ENCODE data around the gene TRIM8.

The TRIM8 gene

GRCh38 chr10:102635377-102635776 lies 8.9 kb upstream of the TRIM8 start:
- no peaks in the 10 kb centered on the region for H3K27me3 Mint-ChIP-seq
- peak overlapping the region; percentile 41 for H3K27ac Mint-ChIP-seq
- H3K36me3 Mint-ChIP-seq: no peaks in the 10 kb centered on the region
- H3K9me3 Mint-ChIP-seq (ENCODE audit: low read depth): no peaks in the 10 kb centered on the region
- H3K4me3 Mint-ChIP-seq: peak overlapping the region; percentile 30
- H3K4me1 Mint-ChIP-seq (ENCODE audit: low read depth): peaks cover 52% of the 10 kb centered on the region

- Mint-ChIP-seq H3K36me3 (no peaks in the 10 kb centered on the region), H3K9me3 (ENCODE audit: low read depth) (no peaks in the 10 kb centered on the region), H3K27me3 (no peaks in the 10 kb centered on the region), H3K4me3 (no peak overlapping the region), H3K4me1 (ENCODE audit: low read depth) (peaks cover 31% of the 10 kb centered on the region), H3K27ac (no peak overlapping the region)
Measured at GRCh38 chr10:102639537-102639936, 4.7 kb upstream of the TRIM8 start.

DNA sequence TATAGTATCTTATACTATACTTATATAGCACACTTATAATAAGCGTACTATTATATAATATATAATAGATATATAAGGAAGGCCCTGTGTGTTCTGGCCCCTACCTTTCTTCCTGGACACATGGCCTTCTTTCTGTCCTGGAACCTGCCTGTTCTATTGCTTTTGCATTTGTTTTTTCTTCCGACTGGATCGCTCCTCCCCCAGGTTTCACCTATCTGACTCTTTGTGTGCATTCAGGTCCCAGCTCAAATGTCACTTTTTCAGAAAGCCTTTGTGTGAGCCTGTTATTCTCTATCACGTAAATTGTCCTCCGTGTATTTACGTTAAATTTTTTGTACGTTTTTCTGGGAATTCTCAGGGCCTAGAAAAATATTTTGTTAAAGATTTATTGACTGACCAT lies 2.9 kb upstream of the TRIM8 start:
- Mint-ChIP-seq H3K4me1 (ENCODE audit: low read depth) (peaks cover 16% of the 10 kb centered on the region), H3K27me3 (no peaks in the 10 kb centered on the region), H3K36me3 (no peaks in the 10 kb centered on the region), H3K27ac (peak overlapping the region; percentile 93), H3K9me3 (ENCODE audit: low read depth) (no peaks in the 10 kb centered on the region), H3K4me3 (peak overlapping the region; percentile 88)

DNA sequence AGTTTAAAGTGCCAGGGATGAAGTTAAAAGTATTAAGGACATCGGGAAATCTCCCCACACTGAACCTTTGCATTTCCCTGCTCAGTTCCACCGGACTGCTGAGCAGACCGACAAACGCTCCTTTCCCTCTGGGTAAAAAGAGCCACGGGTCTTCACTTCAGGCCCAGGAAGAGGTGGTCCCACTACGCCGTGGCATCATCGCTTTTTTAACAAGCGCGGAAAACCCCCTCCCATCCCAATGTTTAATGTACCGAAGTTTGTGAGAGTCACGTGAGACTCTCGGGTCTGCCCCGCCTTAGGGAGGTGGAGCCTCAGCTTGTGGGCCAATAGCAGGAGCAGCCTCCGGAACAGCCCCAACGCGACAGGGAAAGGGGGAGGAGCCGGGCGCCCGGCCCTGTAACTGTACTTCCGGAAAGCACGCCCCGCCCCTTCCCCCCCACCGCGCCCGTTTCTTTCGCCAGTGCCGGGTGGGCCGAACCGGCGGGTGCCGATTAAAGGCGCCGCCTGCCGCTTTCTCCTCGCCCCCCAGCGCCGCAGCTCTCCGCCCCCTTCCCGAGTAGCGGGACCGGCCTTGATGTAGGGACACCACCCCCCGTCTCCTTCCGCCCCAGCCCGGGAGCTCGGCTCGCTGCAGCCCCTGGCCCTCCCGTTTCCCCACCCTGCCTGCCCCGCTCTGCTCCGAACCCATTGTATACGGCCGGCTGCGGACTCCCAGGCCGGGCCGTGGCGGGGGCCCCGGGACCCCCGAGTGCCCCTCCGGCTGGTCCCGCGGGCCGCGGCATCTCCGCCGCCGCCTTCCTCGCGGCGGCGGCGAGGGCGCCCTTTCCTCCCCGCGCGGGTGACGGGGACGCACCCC lies 2.2 kb upstream of the TRIM8 start:
- Mint-ChIP-seq H3K4me1 (ENCODE audit: low read depth) (peaks cover 18% of the 10 kb centered on the region), H3K36me3 (no peaks in the 10 kb centered on the region), H3K27ac (peak overlapping the region; percentile 93), H3K27me3 (no peaks in the 10 kb centered on the region), H3K4me3 (peak overlapping the region; percentile 88), H3K9me3 (ENCODE audit: low read depth) (no peaks in the 10 kb centered on the region)

GRCh38 chr10:102642736-102643335 lies 1.4 kb upstream of the TRIM8 start:
- Mint-ChIP-seq H3K4me3 (peak overlapping the region; percentile 88), H3K36me3 (no peaks in the 10 kb centered on the region), H3K27me3 (no peaks in the 10 kb centered on the region), H3K4me1 (ENCODE audit: low read depth) (peaks cover 25% of the 10 kb centered on the region), H3K9me3 (ENCODE audit: low read depth) (no peaks in the 10 kb centered on the region), H3K27ac (peak overlapping the region; percentile 72)

GRCh38 chr10:102643336-102644065 lies 778 bp upstream of the TRIM8 start:
- H3K9me3 Mint-ChIP-seq (ENCODE audit: low read depth): no peaks in the 10 kb centered on the region
- no peaks in the 10 kb centered on the region for H3K27me3 Mint-ChIP-seq

DNA sequence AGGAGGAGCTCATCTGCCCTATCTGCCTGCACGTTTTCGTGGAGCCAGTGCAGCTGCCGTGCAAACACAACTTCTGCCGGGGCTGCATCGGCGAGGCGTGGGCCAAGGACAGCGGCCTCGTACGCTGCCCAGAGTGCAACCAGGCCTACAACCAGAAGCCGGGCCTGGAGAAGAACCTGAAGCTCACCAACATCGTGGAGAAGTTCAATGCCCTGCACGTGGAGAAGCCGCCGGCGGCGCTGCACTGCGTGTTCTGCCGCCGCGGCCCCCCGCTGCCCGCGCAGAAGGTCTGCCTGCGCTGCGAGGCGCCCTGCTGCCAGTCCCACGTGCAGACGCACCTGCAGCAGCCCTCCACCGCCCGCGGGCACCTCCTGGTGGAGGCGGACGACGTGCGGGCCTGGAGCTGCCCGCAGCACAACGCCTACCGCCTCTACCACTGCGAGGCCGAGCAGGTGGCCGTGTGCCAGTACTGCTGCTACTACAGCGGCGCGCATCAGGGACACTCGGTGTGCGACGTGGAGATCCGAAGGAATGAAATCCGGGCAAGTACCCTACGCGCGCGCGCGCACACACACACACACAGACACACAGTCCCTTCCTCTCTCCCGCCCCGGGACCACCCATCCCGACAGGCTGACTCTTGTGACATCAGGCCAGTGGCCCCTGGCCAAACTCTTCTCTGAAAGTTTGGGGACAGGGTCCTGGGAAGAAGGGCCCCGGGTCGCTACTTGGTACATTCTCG lies 538 bp downstream of the TRIM8 start:
- H3K36me3 Mint-ChIP-seq: no peaks in the 10 kb centered on the region
- no peaks in the 10 kb centered on the region for H3K27me3 Mint-ChIP-seq
- peak overlapping the region; percentile 94 for H3K27ac Mint-ChIP-seq
- peak overlapping the region; percentile 99 for H3K4me3 Mint-ChIP-seq
- peaks cover 43% of the 10 kb centered on the region for H3K4me1 Mint-ChIP-seq (ENCODE audit: low read depth)
- H3K9me3 Mint-ChIP-seq (ENCODE audit: low read depth): no peaks in the 10 kb centered on the region

More at GRCh38 chr10:102643336-102644065, 778 bp upstream of the TRIM8 start:
- H3K27ac Mint-ChIP-seq: peak overlapping the region; percentile 72
- no peaks in the 10 kb centered on the region for H3K36me3 Mint-ChIP-seq
- H3K4me3 Mint-ChIP-seq: peak overlapping the region; percentile 88
- H3K4me1 Mint-ChIP-seq (ENCODE audit: low read depth): peaks cover 32% of the 10 kb centered on the region

- Mint-ChIP-seq H3K27ac (peak overlapping the region; percentile 94), H3K4me3 (peak overlapping the region; percentile 99), H3K27me3 (no peaks in the 10 kb centered on the region), H3K4me1 (ENCODE audit: low read depth) (peaks cover 47% of the 10 kb centered on the region), H3K9me3 (ENCODE audit: low read depth) (no peaks in the 10 kb centered on the region), H3K36me3 (no peaks in the 10 kb centered on the region)
Measured at GRCh38 chr10:102645388-102645740, 1.1 kb downstream of the TRIM8 start.

DNA sequence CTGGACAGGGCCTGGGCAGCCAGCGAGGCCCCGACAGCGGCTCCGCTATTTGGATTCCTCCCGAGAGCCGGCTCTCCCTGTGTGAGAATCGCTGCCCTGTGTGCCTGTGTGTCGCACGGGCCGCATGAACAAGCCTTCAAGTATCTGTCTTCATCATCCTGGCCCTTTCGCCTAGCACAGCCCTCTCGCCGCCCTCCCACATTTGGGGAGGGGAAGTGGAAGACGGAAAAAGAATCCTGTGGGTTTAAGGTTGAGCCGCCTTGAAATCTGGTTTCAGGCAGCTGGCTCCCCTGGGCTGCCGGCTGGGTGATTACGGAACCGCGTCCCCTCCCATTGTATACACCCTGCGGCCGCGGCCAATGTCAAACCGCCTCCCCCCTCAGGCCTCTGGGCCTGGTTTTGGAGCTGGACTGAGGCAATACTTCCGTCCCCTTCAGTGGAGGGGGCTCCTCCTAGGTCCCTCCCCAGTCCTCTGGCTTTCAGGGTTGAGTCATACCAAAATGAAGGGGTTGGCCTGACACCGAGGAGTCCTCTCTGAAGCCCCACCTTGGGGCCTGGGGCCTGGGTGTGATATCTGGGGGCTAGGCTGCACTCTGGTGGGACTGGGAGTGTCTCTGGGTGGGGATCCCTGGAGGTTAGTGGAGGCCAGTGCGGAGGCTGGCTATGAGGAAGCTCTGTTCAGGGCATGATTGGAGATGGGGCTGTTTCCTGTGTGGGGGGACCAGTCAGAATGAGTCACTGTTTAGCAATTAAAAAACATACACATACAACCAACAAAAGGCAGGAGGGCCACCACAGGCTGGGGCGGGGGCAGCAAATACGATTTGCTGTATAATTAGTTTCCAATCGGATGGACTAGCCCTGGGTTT lies 1.7 kb downstream of the TRIM8 start:
- Mint-ChIP-seq H3K27me3 (no peaks in the 10 kb centered on the region), H3K9me3 (ENCODE audit: low read depth) (no peaks in the 10 kb centered on the region), H3K27ac (peak overlapping the region; percentile 94), H3K4me3 (peak overlapping the region; percentile 99), H3K4me1 (ENCODE audit: low read depth) (peaks cover 53% of the 10 kb centered on the region), H3K36me3 (no peaks in the 10 kb centered on the region)

- no peaks in the 10 kb centered on the region for H3K9me3 Mint-ChIP-seq (ENCODE audit: low read depth)
- H3K4me1 Mint-ChIP-seq (ENCODE audit: low read depth): peaks cover 55% of the 10 kb centered on the region
- H3K27ac Mint-ChIP-seq: peak overlapping the region; percentile 94
- H3K4me3 Mint-ChIP-seq: peak overlapping the region; percentile 99
- H3K27me3 Mint-ChIP-seq: no peaks in the 10 kb centered on the region
- no peaks in the 10 kb centered on the region for H3K36me3 Mint-ChIP-seq
Measured at GRCh38 chr10:102646610-102647442, 2.5 kb downstream of the TRIM8 start.

- Mint-ChIP-seq H3K27ac (peak overlapping the region; percentile 58), H3K4me1 (ENCODE audit: low read depth) (peaks cover 62% of the 10 kb centered on the region), H3K36me3 (no peaks in the 10 kb centered on the region), H3K9me3 (ENCODE audit: low read depth) (no peaks in the 10 kb centered on the region), H3K4me3 (peak overlapping the region; percentile 99), H3K27me3 (no peaks in the 10 kb centered on the region)
Measured at GRCh38 chr10:102647443-102648268, 3.4 kb downstream of the TRIM8 start.

- Mint-ChIP-seq H3K4me3 (peak overlapping the region; percentile 99), H3K36me3 (no peaks in the 10 kb centered on the region)
Measured at GRCh38 chr10:102648269-102648888, 4.1 kb downstream of the TRIM8 start.

More at GRCh38 chr10:102648269-102648888, 4.1 kb downstream of the TRIM8 start:
- H3K9me3 Mint-ChIP-seq (ENCODE audit: low read depth): no peaks in the 10 kb centered on the region
- H3K4me1 Mint-ChIP-seq (ENCODE audit: low read depth): peaks cover 68% of the 10 kb centered on the region
- H3K27ac Mint-ChIP-seq: peak overlapping the region; percentile 41
- H3K27me3 Mint-ChIP-seq: no peaks in the 10 kb centered on the region
